Liver (tissue), 3 donors: Measurements from ENCODE around the gene DZIP1L.

Source experiments
- FOXA2 ChIP-seq: IDR thresholded peaks from 2 replicates; pipeline ENCODE4 v1.6.1; 2016; ENCODE audit warnings: antibody characterized with exemption
- GABPA ChIP-seq, 2 donors: IDR thresholded peaks in 1 of 2; conservative IDR thresholded peaks in 1 of 2; 2 replicates each; pipeline ENCODE4 v1.6.1; 2016; ENCODE audit warnings: antibody characterized with exemption in 2 of 2, mild to moderate bottlenecking in 1 of 2, moderate library complexity in 1 of 2
- RAD21 ChIP-seq, 2 donors: IDR thresholded peaks; 2 replicates each; pipeline ENCODE4 v1.6.1; 2016; ENCODE audit warnings: antibody characterized with exemption in 2 of 2, mild to moderate bottlenecking in 2 of 2
- TAF1 ChIP-seq: conservative IDR thresholded peaks from 2 replicates; pipeline ENCODE4 v1.6.1; 2016; ENCODE audit warnings: antibody characterized with exemption, mild to moderate bottlenecking
- YY1 ChIP-seq: IDR thresholded peaks from 2 replicates; pipeline ENCODE4 v1.6.1; 2016; ENCODE audit warnings: antibody characterized with exemption, mild to moderate bottlenecking
- TF ChIP-seq, protein P1 (sequence below): fragments of 150-350 bp; IDR thresholded peaks from 2 replicates; pipeline ENCODE4 v1.5.1; 2017; ENCODE audit warnings: improper control_type of control experiment, low read depth, low read length; ENCODE audit not compliant: missing input control
- TF ChIP-seq, protein P2 (sequence below): IDR thresholded peaks from 2 replicates; pipeline ENCODE4 v1.6.1; 2016; ENCODE audit warnings: antibody characterized with exemption
- donor health status: healthy.
- donor health status: healthy.

DNA sequence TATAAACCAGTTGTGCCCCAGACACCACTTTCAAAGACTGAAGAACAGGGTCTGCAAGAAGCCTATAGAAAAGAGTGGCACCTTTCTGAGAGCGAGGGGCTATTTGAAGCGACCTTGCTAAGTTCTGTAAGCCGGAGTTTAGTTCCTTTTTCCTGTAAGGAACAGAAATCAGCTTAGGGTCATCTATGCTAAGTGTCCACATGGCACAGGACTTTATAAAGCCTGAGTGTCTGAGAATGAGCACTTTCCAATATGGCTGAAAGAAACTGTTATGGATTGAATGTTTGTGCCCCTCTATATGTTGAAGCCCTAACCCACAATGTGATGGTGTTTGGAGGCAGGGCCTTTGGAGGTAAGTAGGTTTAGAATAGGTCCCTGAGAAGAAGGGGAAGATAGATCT is 20.8 kb upstream of the DZIP1L start:
- TF ChIP-seq, protein P1, sequence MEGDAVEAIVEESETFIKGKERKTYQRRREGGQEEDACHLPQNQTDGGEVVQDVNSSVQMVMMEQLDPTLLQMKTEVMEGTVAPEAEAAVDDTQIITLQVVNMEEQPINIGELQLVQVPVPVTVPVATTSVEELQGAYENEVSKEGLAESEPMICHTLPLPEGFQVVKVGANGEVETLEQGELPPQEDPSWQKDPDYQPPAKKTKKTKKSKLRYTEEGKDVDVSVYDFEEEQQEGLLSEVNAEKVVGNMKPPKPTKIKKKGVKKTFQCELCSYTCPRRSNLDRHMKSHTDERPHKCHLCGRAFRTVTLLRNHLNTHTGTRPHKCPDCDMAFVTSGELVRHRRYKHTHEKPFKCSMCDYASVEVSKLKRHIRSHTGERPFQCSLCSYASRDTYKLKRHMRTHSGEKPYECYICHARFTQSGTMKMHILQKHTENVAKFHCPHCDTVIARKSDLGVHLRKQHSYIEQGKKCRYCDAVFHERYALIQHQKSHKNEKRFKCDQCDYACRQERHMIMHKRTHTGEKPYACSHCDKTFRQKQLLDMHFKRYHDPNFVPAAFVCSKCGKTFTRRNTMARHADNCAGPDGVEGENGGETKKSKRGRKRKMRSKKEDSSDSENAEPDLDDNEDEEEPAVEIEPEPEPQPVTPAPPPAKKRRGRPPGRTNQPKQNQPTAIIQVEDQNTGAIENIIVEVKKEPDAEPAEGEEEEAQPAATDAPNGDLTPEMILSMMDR = no peak
- TF ChIP-seq YY1 (no peak), GABPA (IDR thresholded peaks at IDR 0.05 in 1 of 2, conservative IDR thresholded peaks at IDR 0.05 in 1 of 2) (no peak), TAF1 (no peak), RAD21 (IDR thresholded peaks at IDR 0.05) (no peak), FOXA2 (no peak)
- TF ChIP-seq, protein P2, sequence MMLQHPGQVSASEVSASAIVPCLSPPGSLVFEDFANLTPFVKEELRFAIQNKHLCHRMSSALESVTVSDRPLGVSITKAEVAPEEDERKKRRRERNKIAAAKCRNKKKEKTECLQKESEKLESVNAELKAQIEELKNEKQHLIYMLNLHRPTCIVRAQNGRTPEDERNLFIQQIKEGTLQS = no peak
